Natural killer cell (primary cell): ENCODE data around the gene PGC. TPM values are rescaled to one million over a fixed set of nuclear protein-coding genes. Genes with fewer than 3 reads are reported as not detected.

Source experiments
- ATAC-seq, 3 donors: fragments of 150-1000 bp in 2 of 3; fragments of 200-7000 bp in 1 of 3; cut with Tn5 transposase; 1 replicate in 1 of 3; 2 replicates in 2 of 3; pipeline ENCODE4 v1.10.0; 2021; ENCODE audit warnings: mild to moderate bottlenecking in 2 of 3, moderate library complexity in 2 of 3
- DNase-seq, 2 donors: peaks; one replicate each; pipeline versions ENCODE4 v3.0.0 to v3.0.0-alpha.2; 2013 to 2021; ENCODE audit warnings: mixed read lengths in 1 of 2
- H3K27ac ChIP-seq: one replicate; pipeline ENCODE4 v1.5.1; 2013; ENCODE audit warnings: mild to moderate bottlenecking, low read length
- H3K27me3 ChIP-seq: one replicate; pipeline ENCODE4 v1.6.1; 2013; ENCODE audit warnings: low read length; ENCODE audit not compliant: control insufficient read depth, insufficient read depth
- H3K36me3 ChIP-seq: one replicate; pipeline ENCODE4 v1.6.1; 2013; ENCODE audit warnings: low read length; ENCODE audit not compliant: control insufficient read depth, insufficient read depth
- H3K4me1 ChIP-seq: one replicate; pipeline ENCODE4 v1.6.1; 2013; ENCODE audit warnings: low read length; ENCODE audit not compliant: control insufficient read depth, insufficient read depth
- H3K4me3 ChIP-seq: one replicate; pipeline ENCODE4 v1.5.1; 2013; ENCODE audit warnings: low read length
- H3K9me3 ChIP-seq: one replicate; pipeline ENCODE4 v1.6.1; 2013; ENCODE audit warnings: low read length; ENCODE audit not compliant: control insufficient read depth, insufficient read depth
- H3K27ac Mint-ChIP-seq, 2 donors: one replicate each; pipeline ENCODE4 v1.8.0; 2022; ENCODE audit warnings: mild to moderate bottlenecking in 2 of 2, mixed read lengths in 2 of 2, moderate library complexity in 1 of 2
- H3K27me3 Mint-ChIP-seq, 2 donors: one replicate each; pipeline ENCODE4 v1.8.0; 2022; ENCODE audit warnings: low read depth in 2 of 2, mixed read lengths in 2 of 2
- H3K36me3 Mint-ChIP-seq: one replicate; pipeline ENCODE4 v1.8.0; 2022; ENCODE audit warnings: mixed read lengths
- H3K4me1 Mint-ChIP-seq, 2 donors: one replicate each; pipeline ENCODE4 v1.8.0; 2022; ENCODE audit warnings: mixed read lengths in 2 of 2
- H3K4me3 Mint-ChIP-seq: one replicate; pipeline ENCODE4 v1.8.0; 2022; ENCODE audit warnings: mild to moderate bottlenecking, moderate library complexity, mixed read lengths
- H3K9me3 Mint-ChIP-seq, 2 donors: one replicate each; pipeline ENCODE4 v1.8.0; 2022; ENCODE audit warnings: mixed read lengths in 2 of 2
- WGBS: methylation state at CpG from one replicate; pipeline ENCODE4 v1.1.7; 2013; ENCODE audit warnings: missing lambda C conversion rate; ENCODE audit not compliant: insufficient coverage; 5-methylcytosine and 5-hydroxymethylcytosine counted together
- intact Hi-C: fragments of 100-400 bp; cut with micrococcal nuclease; formaldehyde crosslinking; loops from one replicate; pipeline ENCODE4 v1.14.2; 2022
- total RNA-seq, 4 donors: library from RNA; stranded (reverse); fragments of 120-200 nt in 1 of 4; gene quantifications; one replicate each; pipeline versions ENCODE4 v1.2.3 to v1.2.4, GENCODE V29; 2013 to 2022
- TF ChIP-seq, protein P1 (sequence below): fragments of 200-600 bp; IDR thresholded peaks from one replicate; pipeline ENCODE4 v1.8.0; 2022; ENCODE audit warnings: antibody characterized with exemption

Gene PGC
- not detected for total RNA-seq
- total RNA-seq (2013), result not detected

DNA sequence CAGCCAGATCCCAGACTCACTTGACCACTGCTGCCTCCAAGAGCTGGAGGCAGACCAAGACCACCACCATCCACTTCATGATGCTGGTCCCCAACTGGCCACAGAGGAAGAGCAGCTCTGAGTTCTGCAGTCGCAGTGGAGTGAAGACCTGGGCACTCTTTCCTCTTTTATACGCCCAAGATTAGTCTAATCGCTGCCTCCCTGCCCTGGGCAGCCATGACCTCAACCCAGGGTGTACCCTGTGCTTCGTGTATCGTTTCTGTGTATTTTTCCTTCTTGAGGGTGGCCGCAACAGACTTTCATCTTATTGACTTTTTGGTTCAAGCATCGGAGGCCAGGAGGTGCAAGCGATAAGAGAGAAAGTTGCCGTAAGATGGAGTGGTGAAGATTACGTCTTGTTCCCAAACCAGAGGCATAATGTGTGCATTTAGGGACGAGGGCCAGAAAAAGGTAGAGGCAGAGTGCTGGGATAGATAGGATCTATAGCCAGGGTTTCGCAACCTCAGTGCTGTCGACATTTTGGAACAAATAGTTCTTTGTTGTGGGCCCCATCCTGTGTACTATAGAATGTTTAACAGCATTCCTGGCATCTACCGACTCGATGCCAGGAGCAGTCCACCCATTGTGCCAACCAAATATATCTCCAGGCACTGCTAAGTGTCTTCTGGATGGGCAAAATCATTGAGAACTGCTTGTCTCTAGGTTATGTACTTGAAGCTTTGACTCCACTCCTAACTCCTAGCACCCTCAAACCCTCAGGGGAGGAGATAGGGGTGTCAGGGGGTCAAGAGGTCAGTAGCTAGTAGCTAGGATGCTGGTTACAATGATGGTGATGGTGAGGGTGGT lies at the start of gene PGC:
PGC (minus strand) TSS at position 142 of the 846 bp plus-strand sequence; CDS start at position 79, 63 bp downstream.
- no peaks in the 10 kb centered on the region for H3K27me3 ChIP-seq
- Mint-ChIP-seq H3K9me3 (no peaks in the 10 kb centered on the region), H3K27me3 (peaks cover 0 to 3% of the 10 kb centered on the region in 2 donors), H3K36me3 (no peaks in the 10 kb centered on the region), H3K4me1 (no peaks in the 10 kb centered on the region), H3K4me3 (no peak within 1 kb of the TSS), H3K27ac (no peak within 1 kb of the TSS)
- no peaks in the 10 kb centered on the region for H3K36me3 ChIP-seq
- no peak within 1 kb of the TSS for H3K4me3 ChIP-seq
- intact Hi-C loops, result no loop called here
- no peaks in the 10 kb centered on the region for H3K9me3 ChIP-seq
- TF ChIP-seq, protein P1, sequence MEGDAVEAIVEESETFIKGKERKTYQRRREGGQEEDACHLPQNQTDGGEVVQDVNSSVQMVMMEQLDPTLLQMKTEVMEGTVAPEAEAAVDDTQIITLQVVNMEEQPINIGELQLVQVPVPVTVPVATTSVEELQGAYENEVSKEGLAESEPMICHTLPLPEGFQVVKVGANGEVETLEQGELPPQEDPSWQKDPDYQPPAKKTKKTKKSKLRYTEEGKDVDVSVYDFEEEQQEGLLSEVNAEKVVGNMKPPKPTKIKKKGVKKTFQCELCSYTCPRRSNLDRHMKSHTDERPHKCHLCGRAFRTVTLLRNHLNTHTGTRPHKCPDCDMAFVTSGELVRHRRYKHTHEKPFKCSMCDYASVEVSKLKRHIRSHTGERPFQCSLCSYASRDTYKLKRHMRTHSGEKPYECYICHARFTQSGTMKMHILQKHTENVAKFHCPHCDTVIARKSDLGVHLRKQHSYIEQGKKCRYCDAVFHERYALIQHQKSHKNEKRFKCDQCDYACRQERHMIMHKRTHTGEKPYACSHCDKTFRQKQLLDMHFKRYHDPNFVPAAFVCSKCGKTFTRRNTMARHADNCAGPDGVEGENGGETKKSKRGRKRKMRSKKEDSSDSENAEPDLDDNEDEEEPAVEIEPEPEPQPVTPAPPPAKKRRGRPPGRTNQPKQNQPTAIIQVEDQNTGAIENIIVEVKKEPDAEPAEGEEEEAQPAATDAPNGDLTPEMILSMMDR, result no peak
- ATAC-seq (no peak), DNase-seq (no peak)
- WGBS, result 86% methylated on average over 15 of the region's 15 CpGs
- no peaks in the 10 kb centered on the region for H3K4me1 ChIP-seq
- H3K27ac ChIP-seq, result no peak within 1 kb of the TSS

DNA sequence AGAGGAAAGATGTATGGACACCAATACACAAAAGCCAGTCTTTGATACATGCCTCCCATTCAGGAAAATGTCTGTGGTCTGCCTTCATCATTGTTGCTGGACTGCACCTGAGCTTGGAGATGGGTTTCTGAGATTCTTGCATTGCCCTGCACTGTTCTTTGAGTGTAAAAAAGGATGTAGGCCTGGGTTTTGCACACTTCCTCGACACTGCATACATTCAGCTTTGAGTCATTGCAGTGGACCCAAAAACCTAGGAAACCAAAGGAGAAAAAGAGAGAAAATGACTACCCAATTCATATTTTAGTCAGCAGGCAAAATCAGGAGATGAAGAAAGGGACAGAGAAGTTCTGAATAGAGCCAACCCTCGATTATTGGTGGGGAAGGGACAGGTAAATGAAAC lies 49.3 kb upstream of the PGC start:
- H3K36me3 Mint-ChIP-seq, result no peaks in the 10 kb centered on the region
- no peaks in the 10 kb centered on the region for H3K27me3 ChIP-seq
- no peak overlapping the region for H3K27ac ChIP-seq
- H3K4me3 Mint-ChIP-seq, result no peak overlapping the region
- no peak for ATAC-seq
- no peak overlapping the region for H3K27ac Mint-ChIP-seq
- H3K4me1 Mint-ChIP-seq, result no peaks in the 10 kb centered on the region
- H3K4me1 ChIP-seq, result no peaks in the 10 kb centered on the region
- WGBS, result 78% methylated on average over 2 of the region's 2 CpGs
- H3K27me3 Mint-ChIP-seq, result no peaks in the 10 kb centered on the region
- DNase-seq, result no peak
- TF ChIP-seq, protein P1, result no peak
- no peak overlapping the region for H3K4me3 ChIP-seq
- intact Hi-C loops, result no loop called here
- no peaks in the 10 kb centered on the region for H3K9me3 ChIP-seq
- peaks cover 18% of the 10 kb centered on the region for H3K36me3 ChIP-seq
- H3K9me3 Mint-ChIP-seq, result no peaks in the 10 kb centered on the region

GRCh38 chr6:41791984-41792383 lies 44.8 kb upstream of the PGC start:
- DNase-seq (no peak), ATAC-seq (no peak)
- Mint-ChIP-seq H3K27ac (no peak overlapping the region), H3K9me3 (no peaks in the 10 kb centered on the region), H3K36me3 (peaks cover 8% of the 10 kb centered on the region), H3K4me1 (peaks cover 0 to 16% of the 10 kb centered on the region in 2 donors), H3K27me3 (no peaks in the 10 kb centered on the region), H3K4me3 (no peak overlapping the region)
- Histone ChIP-seq H3K36me3 (peaks cover 38% of the 10 kb centered on the region), H3K27me3 (no peaks in the 10 kb centered on the region), H3K4me1 (peaks cover 13% of the 10 kb centered on the region), H3K4me3 (no peak overlapping the region), H3K9me3 (no peaks in the 10 kb centered on the region), H3K27ac (no peak overlapping the region)
- intact Hi-C loops, result no loop called here
- TF ChIP-seq, protein P1, result no peak
- WGBS, result 92% methylated on average over 4 of the region's 4 CpGs
